8988T (cell line): ENCODE data around the gene DLL1.
A peak's percentile ranks its signal among the peaks of the same experiment; 100 is the strongest.

Experiments used
- DNase-seq: peaks from one replicate; pipeline ENCODE4 v3.0.0; 2011

The DLL1 gene

DNA sequence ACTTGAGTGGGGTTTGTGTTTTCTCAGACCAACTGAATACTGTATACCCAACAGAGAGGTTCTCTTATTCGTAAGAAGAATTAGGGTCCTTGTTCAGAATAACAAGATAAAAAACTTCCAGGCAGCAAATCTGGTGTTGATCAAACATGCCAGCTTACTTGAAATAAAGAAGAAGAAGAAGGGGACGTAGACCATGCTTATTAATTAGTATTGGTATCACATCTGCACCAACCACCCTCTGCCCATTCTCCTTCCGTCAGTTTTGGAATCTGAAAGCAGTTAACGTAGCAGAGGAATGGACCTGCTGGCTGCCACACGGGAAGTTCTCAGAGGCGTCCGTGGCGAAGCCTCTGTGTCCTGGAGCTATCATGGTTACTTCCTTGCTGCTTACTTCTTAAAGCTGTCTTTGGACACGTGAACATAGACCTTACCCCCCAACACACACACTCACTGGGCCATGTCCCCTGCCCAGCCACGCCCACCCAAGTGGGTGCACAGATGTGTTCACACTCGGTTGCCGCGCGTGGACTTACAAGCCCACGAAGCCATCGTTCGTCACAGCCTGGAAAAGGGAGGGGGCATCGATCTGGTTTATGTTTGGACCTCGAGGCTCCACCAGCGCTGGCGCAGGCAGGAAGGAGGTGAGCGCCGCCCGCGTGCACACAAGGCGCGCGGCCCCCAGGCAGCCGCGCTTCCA, 4.1 kb upstream of the DLL1 start:
- DNase-seq: no peak

GRCh38 chr6:170294298-170294730, 3.4 kb upstream of the DLL1 start:
- no peak for DNase-seq

DNA sequence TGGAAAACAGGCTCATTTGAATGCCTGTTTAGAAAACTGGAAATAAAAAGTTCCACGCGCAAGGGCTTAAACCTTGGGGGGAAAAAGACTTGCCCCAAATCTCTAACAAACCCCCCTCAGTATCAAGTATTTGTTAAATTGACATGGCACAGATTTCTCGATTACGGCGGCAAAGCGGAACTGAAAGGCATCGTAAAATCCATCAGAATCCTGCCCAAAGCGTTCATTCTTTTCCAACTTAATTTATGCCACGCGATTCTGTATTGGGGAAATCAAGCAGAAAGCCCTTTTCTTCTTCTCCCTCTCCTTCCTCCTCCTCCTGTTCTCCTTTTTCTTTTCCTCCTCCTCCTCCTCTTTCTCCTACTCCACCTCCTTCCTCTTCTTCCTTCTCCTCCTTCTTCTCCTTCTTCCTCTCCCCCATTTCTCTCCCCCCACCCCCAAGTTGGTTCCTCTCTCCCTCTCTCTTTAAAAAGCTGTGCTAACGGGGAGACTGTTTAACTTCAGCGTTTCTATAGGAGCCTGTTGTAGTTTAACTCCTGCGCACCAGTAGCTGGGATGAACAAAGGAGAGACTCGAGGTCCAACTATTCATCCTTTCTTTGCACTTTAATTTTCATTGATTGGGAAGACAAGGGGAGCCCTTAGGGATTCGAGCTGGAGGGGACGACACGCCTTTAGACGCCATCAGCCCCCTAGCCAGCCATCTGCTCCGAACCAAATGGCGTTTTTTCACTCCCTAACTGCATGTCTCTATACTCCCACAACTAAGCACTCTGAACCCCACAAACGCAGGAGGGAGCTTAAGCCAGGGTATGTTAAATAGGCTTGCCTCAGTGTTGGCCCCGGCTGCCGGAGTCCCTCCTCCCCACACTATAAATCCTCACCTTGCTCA, 2.7 kb upstream of the DLL1 start:
- DNase-seq: no peak

GRCh38 chr6:170292407-170293158, 1.7 kb upstream of the DLL1 start:
- DNase-seq: peak; percentile 97

- no peak for DNase-seq
These were observed 1.2 kb upstream of the DLL1 start for GRCh38 chr6:170292111-170292406.

- DNase-seq: no peak
These were observed 613 bp upstream of the DLL1 start for GRCh38 chr6:170291271-170292110.

DNA sequence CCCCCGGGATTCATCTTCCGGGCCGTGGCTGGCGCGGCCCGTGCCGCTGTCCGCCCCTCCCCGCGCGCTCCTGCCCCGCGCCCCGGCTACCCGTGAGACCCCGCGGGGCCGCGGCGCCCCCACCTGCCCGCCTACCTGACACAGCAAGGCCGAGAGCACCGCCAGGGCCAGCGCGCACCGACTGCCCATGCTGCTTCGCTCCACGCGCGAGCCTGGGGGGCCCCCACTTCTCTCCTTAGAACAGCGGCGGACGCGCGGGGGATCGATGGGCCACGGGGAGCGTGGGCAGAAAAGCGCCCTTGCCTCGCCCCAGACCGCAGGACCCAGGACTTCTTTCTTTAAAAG, 955 bp downstream of the DLL1 start:
- no peak for DNase-seq

GRCh38 chr6:170289180-170289931, 1.5 kb downstream of the DLL1 start:
- no peak for DNase-seq

GRCh38 chr6:170288852-170289179, 2.1 kb downstream of the DLL1 start:
- DNase-seq: no peak

DNA sequence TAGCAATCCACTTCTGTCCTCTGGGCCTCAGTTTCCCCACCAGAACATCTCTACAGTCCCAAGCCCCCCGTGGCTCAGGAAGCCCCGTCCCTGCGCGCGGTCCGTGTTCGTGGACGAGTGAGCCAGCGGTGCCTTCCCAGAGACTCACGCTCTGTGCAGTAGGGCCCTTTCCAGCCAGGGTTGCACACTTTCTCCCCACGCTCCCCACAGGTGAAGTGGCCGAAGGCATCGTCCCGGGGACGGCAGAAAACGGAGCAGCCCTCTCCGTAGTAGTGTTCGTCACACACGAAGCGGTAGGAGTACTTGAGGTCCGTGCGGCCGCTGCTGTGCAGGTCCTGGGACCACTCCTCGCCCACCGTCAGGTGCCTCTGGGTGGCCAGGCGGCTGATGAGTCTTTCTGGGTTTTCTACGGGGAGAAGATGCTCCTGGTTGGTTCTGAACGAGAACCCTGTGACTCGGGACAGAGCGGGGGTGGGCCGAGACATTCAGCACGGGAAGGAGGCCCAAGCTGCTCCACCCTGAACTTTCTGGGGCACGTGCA, 2.7 kb downstream of the DLL1 start:
- DNase-seq: no peak

- no peak for DNase-seq
These were observed 3.5 kb downstream of the DLL1 start for GRCh38 chr6:170287371-170287876.

DNA sequence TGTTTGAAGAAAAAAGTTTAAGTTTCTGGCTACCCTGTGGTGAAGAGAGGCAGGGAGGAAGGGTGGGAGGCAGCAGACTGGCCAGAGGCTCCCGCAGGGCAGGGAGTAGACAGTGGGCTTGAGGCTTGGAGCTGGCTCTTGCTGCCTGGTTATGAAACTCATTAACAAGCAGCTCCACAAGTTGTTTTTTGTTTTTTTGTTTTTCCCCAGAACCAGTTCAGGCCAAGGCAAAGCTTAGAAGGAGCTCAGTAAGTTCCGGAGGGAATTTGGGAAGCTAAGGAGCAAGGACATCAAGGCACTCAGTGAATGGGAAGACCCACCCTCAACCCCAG, 4.0 kb downstream of the DLL1 start:
- no peak for DNase-seq

DNA sequence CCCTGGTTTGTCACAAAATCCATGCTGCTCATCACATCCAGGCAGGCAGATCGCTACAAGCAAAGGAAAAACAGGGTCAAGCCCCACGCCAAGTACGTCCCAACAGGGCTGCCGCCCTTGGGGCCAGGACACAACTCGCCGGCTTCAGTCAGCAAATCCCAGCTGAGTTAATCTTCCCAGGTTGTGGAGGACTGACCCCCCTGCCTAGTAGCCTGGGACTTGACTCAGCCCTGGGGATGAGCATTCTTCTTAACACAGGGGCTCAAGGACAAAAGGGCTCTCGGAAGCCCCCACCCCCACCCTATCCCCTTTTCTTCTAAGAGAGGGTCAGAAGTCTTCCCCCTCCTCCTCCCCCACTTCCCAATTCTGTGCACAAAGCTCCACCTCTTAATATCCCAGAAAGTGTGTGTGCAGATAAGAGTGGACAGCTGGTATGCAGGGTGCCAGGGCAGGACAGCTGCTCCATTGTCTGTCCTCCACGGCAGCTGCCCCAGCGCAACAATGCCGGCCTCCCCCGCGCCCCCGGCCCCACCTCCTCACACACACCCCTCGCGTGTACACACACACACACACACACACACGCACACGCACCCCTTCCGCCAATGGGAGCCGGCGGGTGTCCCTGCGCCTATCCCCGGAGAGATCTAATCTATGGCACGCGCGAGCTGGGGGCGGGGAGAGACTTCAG, 4.5 kb downstream of the DLL1 start:
- no peak for DNase-seq

DNA sequence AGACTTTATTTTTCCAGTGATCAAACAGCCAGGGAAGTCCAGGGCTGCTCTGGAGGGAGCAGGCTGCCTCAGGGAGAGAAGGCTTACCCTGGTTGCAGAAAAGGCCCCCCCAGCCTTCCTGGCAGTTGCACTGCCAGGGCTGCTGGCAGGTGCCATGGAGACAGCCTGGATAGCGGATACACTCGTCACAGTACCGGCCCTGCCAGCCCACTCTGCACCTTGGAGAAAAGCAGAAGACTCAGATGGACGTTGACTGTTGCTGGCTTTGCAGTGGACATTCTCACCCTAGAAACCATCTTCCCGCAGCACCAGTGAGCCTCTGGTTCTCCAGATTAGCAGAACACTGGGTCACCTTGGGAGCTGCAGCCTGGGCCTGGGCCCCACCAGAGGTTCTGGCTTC, 5.4 kb downstream of the DLL1 start:
- DNase-seq: no peak

DNA sequence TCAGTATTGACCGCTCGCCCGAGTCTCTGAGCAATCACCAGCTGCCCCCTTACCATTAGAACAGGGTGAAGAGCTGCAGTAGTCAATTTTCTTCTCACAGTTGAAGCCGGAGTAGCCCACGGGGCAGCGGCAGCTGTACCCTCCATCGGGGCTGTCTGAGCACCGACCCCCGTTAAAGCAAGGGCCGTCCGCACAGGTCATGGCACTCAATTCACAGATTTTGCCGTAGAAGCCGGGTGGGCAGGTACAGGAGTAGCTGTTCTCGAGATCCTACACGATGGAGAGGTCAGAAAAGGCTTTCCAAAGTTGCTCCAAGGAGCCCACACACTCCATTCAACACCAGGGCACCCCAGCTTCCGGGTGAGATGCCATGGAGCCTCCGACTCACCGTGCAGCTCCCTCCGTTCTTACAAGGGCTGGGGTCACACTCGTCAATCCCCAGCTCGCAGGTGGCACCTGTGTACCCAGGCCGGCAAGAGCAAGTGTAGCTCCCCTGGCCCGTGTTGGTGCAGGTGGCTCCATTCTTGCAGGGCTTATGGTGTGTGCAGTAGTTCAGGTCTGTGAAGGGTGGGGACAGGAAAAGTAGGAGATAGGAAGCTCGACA, 5.9 kb downstream of the DLL1 start:
- no peak for DNase-seq

DNA sequence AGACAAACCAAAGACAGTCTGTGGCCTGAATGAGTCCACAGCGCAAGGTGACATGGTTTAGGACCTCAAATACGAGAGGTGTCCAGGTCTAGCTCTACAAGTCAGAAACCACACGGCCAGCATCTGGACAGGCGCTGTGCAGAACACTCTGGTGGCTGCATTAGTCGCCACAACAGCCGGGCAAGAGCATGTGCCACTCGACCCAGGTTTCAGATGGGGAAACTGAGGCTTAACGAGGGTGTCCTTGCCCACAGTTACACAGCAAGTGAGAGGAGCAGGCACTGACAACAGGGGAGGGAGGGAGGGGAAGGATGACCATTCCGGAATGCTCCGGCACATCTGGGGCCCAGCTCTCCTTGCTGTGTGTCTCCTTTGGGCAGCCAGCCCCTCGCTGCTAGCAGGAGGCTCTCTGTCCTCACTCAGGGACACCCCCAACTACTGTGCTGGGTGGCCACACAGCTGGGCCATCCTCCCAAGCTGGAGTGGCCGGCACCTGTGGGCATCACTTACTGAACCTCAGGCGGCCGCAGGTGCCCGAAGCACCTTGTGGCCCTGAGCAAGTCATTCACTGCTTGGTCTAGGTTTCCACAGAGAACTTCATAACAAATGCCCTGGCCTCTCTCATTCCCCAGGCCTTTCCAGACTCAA, 6.6 kb downstream of the DLL1 start:
- no peak for DNase-seq

- DNase-seq: no peak
These were observed 7.4 kb downstream of the DLL1 start for GRCh38 chr6:170283212-170284081.

DNA sequence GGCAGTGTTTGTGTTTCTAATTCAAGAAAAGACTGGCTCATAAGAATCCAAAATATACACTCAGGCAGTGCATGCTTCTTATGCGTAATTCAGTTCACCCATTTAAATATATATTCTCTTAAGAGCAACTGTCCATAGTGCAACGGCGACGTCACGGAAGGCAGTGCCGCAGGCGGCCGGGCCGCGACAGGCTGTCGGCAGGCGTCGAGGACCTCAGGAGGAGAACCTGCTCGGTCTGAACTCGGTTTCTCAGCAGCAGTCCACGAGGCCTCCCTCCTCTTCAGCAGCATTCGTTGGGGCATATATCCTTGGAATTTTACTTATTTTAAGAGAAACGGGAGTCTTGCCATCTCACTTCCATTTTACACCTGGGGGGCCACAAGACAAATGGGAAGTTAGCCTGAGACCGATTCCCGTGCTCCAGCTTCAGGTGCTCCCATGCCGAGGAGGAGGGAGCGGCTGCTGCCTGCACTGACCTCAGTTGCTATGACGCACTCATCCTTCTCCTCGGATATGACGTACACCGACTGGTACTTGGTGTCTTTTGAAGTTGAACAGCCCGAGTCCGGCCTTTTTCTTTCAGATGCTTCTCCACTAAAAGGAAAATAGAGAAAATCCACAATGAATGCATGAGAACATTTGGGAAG, 8.2 kb downstream of the DLL1 start:
- DNase-seq: no peak
